ENCODE measurements around the gene SUPT3H.

Gene SUPT3H

GRCh38 chr6:45222380-45222779 lies 155.4 kb downstream of the SUPT3H start:
- peaks cover 4% of the 10 kb centered on the region for H3K9me3 ChIP-seq (ENCODE audit: severe bottlenecking)
- no peak overlapping the region for H3K4me3 ChIP-seq (ENCODE audit: low read depth, low read length)
- H3K27me3 ChIP-seq (ENCODE audit: insufficient read depth, low read depth, severe bottlenecking) = no peaks in the 10 kb centered on the region
- H3K36me3 ChIP-seq = no peaks in the 10 kb centered on the region
- no peak for DNase-seq
- TF ChIP-seq CTCF (IDR thresholded peaks at IDR 0.05; ENCODE audit: low read depth, low read length) = no peak
- no peak overlapping the region for H3K27ac ChIP-seq

DNA sequence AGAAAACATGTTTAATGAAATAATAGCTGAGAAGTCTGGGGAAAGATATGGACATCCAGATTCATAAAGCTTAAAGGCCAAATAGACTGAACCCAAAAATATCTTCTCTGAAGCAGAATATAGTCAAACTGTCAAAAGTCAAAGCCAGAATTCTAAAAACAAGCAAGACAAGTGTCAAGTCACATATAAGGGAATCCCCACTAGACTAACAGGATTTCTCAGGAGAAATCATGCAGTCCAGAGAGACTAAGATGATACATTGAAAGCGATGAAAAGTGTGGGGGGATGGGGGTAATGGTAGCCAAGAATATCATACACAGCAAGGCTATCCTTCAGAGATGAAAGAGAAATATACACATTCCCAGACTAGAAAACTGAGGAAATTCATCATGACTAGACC lies 162.0 kb downstream of the SUPT3H start:
- no peak overlapping the region for H3K4me3 ChIP-seq (ENCODE audit: low read depth, low read length)
- H3K9me3 ChIP-seq (ENCODE audit: severe bottlenecking) = peaks cover 2% of the 10 kb centered on the region
- no peaks in the 10 kb centered on the region for H3K27me3 ChIP-seq (ENCODE audit: insufficient read depth, low read depth, severe bottlenecking)
- no peak overlapping the region for H3K27ac ChIP-seq
- no peak for TF ChIP-seq CTCF (IDR thresholded peaks at IDR 0.05; ENCODE audit: low read depth, low read length)
- DNase-seq = no peak
- H3K36me3 ChIP-seq = no peaks in the 10 kb centered on the region

GRCh38 chr6:45212976-45213375 lies 164.8 kb downstream of the SUPT3H start:
- Histone ChIP-seq H3K4me3 (ENCODE audit: low read depth, low read length) (no peak overlapping the region), H3K27me3 (ENCODE audit: insufficient read depth, low read depth, severe bottlenecking) (no peaks in the 10 kb centered on the region), H3K9me3 (ENCODE audit: severe bottlenecking) (peaks cover 4% of the 10 kb centered on the region), H3K27ac (no peak overlapping the region), H3K36me3 (no peaks in the 10 kb centered on the region)
- no peak for TF ChIP-seq CTCF (IDR thresholded peaks at IDR 0.05; ENCODE audit: low read depth, low read length)
- DNase-seq = no peak

GRCh38 chr6:45209762-45210161 lies 168.0 kb downstream of the SUPT3H start:
- Histone ChIP-seq H3K27me3 (ENCODE audit: insufficient read depth, low read depth, severe bottlenecking) (no peaks in the 10 kb centered on the region), H3K27ac (no peak overlapping the region), H3K36me3 (no peaks in the 10 kb centered on the region), H3K9me3 (ENCODE audit: severe bottlenecking) (peaks cover 4% of the 10 kb centered on the region), H3K4me3 (ENCODE audit: low read depth, low read length) (no peak overlapping the region)
- TF ChIP-seq CTCF (IDR thresholded peaks at IDR 0.05; ENCODE audit: low read depth, low read length) = no peak
- DNase-seq = no peak

DNA sequence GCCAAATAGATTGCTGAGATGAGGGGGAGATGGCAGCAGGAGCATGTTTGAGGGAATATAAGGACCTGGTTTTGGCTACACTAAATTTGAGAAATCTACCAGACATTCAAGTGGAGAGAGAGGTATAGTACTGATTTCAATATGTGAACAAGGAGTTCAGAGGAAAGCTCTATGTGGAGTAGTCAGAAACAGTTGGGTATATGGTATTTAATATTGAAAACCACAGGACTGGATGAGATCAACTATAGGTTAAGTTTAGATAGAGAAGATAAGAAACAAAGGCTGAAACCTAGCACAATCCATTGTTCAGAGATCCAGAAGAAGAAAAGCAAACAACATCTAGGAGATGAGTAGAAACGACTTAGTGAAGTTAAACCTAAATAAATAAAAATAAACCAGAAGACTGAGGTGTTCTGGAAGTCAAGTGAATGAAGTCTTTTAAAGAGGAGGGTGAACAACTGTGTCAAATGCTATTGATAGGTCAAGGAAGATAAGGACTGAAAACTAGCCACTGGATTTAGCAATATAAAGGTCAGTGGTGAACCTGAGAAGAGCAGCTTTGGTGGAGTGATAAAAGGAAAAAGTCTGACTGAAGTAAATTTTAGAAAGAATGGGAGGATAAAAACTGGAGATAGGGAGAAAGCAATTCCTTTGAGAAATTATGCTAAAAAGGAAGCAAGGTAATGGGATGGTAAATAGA lies 170.8 kb downstream of the SUPT3H start:
- Histone ChIP-seq H3K9me3 (ENCODE audit: severe bottlenecking) (peaks cover 4% of the 10 kb centered on the region), H3K27me3 (ENCODE audit: insufficient read depth, low read depth, severe bottlenecking) (no peaks in the 10 kb centered on the region), H3K27ac (no peak overlapping the region), H3K36me3 (no peaks in the 10 kb centered on the region), H3K4me3 (ENCODE audit: low read depth, low read length) (no peak overlapping the region)
- no peak for TF ChIP-seq CTCF (IDR thresholded peaks at IDR 0.05; ENCODE audit: low read depth, low read length)
- no peak for DNase-seq

- Histone ChIP-seq H3K4me3 (ENCODE audit: low read depth, low read length) (no peak overlapping the region), H3K27ac (no peak overlapping the region), H3K9me3 (ENCODE audit: severe bottlenecking) (no peaks in the 10 kb centered on the region), H3K36me3 (no peaks in the 10 kb centered on the region), H3K27me3 (ENCODE audit: insufficient read depth, low read depth, severe bottlenecking) (no peaks in the 10 kb centered on the region)
- no peak for TF ChIP-seq CTCF (IDR thresholded peaks at IDR 0.05; ENCODE audit: low read depth, low read length)
- DNase-seq = no peak
These were observed 176.2 kb downstream of the SUPT3H start for GRCh38 chr6:45201484-45201883.

Measured in WERI-Rb-1 (cell line).